GM23248 (cell line): Measurements from ENCODE around the gene THADA.

ENCODE experiments used
- EZH2 ChIP-seq: fragments of 200-600 bp; sonication (generic); IDR thresholded peaks from 2 replicates; pipeline ENCODE4 v1.6.1; 2018; ENCODE audit warnings: antibody characterized with exemption, mild to moderate bottlenecking; ENCODE audit not compliant: insufficient read depth, poor library complexity, severe bottlenecking
- EZH2phosphoT487 ChIP-seq: fragments of 200-600 bp; sonication (generic); IDR thresholded peaks from 2 replicates; pipeline ENCODE4 v1.6.1; 2018; ENCODE audit warnings: antibody characterized with exemption, moderate library complexity, mild to moderate bottlenecking, low read depth; ENCODE audit not compliant: insufficient read depth

DNA sequence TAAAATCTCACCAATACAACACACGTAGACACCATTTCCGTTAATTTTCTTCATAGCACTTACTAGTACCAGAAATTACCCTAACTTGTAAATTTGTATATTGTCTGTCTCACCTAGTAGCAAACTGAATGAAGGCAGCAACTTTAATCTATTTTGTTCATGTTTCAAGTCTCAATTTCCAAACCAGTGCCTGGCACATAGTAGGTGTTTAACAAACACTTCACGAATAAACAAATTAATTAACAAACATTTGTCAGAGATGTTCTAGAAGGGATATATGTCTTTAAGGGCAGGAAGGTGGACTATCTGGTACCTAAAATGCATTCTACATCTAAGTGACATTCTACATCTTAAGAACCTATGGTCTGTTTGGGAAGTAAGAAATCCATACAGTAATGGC, 963 bp downstream of the THADA start:
- TF ChIP-seq EZH2 (no peak), EZH2phosphoT487 (no peak)
